Measurements from ENCODE around the gene LMO3. TPM values are rescaled to one million over a fixed set of nuclear protein-coding genes. Genes with fewer than 3 reads are reported as not detected.

The LMO3 gene
- total RNA-seq, 1 donor from 2014 or later = 0.69 TPM

DNA sequence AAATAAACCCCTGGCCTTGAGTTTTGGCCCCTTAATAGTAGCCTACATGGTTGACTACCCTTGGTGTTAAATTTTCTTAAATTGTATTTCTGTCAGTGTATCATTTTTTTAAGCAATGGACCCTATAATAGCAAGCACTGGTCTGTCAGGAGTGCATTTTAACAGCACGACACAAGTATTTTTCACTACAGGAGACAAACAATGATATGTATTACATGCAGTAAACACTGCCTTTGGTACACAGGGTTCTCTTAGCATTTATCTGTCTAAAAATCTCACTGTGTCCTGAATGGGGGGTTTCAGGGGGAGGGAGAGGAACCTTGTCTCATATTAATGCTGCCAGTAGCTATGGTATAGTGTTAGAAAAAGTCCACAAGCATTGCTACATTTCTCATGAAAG is 18.4 kb downstream of the LMO3 start:
- Mint-ChIP-seq H3K4me3 (no peak overlapping the region), H3K27me3 (ENCODE audit: low read depth) (peaks cover 9% of the 10 kb centered on the region)
- no peak for DNase-seq (ENCODE audit: low spot score in 2 of 2, unreplicated experiment in 2 of 2)

DNA sequence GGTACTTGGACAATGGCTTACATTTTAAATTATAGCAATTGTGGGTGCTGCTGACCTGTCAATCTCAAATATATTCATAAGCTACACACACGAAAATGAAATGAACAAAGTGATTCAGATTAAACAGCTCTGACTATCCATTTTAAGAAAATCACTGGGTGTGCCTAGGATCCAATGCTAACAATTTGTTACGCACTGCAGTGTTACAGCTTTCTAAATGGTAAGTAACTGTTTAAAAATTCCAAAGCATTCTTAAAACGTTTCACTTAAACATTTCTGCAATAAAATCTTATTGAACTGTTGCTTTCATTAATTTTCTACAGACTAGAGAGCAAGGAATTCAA is 18.9 kb downstream of the LMO3 start:
- H3K27ac Mint-ChIP-seq = no peak overlapping the region
- H3K4me1 Mint-ChIP-seq = no peaks in the 10 kb centered on the region
- no peaks in the 10 kb centered on the region for H3K36me3 Mint-ChIP-seq
- no peak for TF ChIP-seq CTCF (IDR thresholded peaks at IDR 0.05; ENCODE audit: unreplicated experiment)
- no peaks in the 10 kb centered on the region for H3K9me3 Mint-ChIP-seq
- peaks cover 9% of the 10 kb centered on the region for H3K27me3 Mint-ChIP-seq (ENCODE audit: low read depth)
- DNase-seq (ENCODE audit: low spot score in 2 of 2, unreplicated experiment in 2 of 2) = no peak
- no peak overlapping the region for H3K4me3 Mint-ChIP-seq

More for the DNA sequence above, 18.4 kb downstream of the LMO3 start:
- Mint-ChIP-seq H3K27ac (no peak overlapping the region), H3K4me1 (no peaks in the 10 kb centered on the region), H3K9me3 (no peaks in the 10 kb centered on the region), H3K36me3 (no peaks in the 10 kb centered on the region)
- no peak for TF ChIP-seq CTCF (IDR thresholded peaks at IDR 0.05; ENCODE audit: unreplicated experiment)

GRCh38 chr12:16586350-16587109 is 19.4 kb downstream of the LMO3 start:
- H3K27ac Mint-ChIP-seq = no peak overlapping the region
- no peaks in the 10 kb centered on the region for H3K9me3 Mint-ChIP-seq
- TF ChIP-seq CTCF (IDR thresholded peaks at IDR 0.05; ENCODE audit: unreplicated experiment) = no peak
- no peaks in the 10 kb centered on the region for H3K4me1 Mint-ChIP-seq
- no peak for DNase-seq (ENCODE audit: low spot score in 2 of 2, unreplicated experiment in 2 of 2)
- peaks cover 9% of the 10 kb centered on the region for H3K27me3 Mint-ChIP-seq (ENCODE audit: low read depth)
- H3K4me3 Mint-ChIP-seq = no peak overlapping the region
- no peaks in the 10 kb centered on the region for H3K36me3 Mint-ChIP-seq

DNA sequence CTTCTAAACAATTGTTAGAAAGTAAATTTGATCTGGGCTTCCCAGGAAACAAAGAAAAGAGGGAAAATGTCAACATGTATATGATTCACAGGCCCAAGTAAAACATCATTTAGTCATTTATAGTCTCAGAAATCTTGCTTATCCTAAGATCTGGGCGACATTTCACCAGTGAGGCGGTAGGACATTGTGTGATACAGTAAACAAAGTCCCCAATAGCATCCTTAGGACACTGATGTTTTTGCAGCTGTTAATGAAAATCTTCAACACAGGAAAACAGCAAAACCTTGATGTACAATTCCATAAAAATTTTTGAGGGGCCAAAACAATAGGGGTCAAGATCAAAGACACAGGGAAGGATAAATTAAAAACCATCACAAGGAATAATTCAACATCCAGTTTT is 20.2 kb downstream of the LMO3 start:
- no peaks in the 10 kb centered on the region for H3K9me3 Mint-ChIP-seq
- H3K4me3 Mint-ChIP-seq = no peak overlapping the region
- no peak for DNase-seq (ENCODE audit: low spot score in 2 of 2, unreplicated experiment in 2 of 2)
- no peak for TF ChIP-seq CTCF (IDR thresholded peaks at IDR 0.05; ENCODE audit: unreplicated experiment)
- no peak overlapping the region for H3K27ac Mint-ChIP-seq
- peaks cover 5% of the 10 kb centered on the region for H3K27me3 Mint-ChIP-seq (ENCODE audit: low read depth)
- no peaks in the 10 kb centered on the region for H3K36me3 Mint-ChIP-seq
- no peaks in the 10 kb centered on the region for H3K4me1 Mint-ChIP-seq

DNA sequence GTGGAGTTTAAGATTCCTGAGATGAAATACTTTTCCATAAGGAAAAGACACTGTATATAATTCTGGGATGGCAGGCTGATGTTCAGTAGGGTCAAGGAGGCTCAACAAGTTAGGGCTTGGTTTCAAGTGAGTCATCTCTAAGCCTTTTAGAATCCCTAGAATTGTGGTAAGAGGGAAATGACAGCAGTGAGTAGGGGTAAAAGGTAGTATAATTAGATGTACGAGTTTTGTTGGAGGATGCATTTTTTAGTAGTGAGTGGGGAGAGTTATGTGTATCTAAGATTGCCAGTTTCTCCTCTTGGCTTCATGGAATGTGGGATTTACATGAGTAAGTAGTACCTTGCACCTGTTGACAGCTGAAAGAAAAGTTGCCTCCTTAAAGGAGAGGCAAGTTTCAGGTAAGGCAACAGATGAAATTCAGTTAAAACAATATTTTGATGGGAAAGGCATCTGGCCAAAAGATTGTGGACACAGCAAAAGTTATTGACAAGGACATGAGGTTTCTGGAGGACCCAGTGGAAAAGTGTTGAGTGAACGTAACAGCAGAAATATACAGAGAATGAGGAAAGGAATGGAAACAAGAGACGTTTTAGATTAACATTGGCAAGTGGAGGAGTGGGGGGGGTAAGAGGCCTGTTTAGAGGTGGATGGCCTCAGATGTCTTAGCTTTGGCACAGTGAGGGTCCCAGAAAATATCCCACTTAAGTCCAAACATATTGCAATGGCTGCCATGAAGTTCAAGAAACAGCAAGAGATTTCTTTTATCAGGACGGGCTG is 21.8 kb downstream of the LMO3 start:
- DNase-seq (ENCODE audit: low spot score in 2 of 2, unreplicated experiment in 2 of 2) = no peak
- Mint-ChIP-seq H3K27me3 (ENCODE audit: low read depth) (peaks cover 5% of the 10 kb centered on the region), H3K27ac (no peak overlapping the region), H3K4me1 (no peaks in the 10 kb centered on the region), H3K36me3 (no peaks in the 10 kb centered on the region), H3K4me3 (no peak overlapping the region), H3K9me3 (no peaks in the 10 kb centered on the region)
- TF ChIP-seq CTCF (IDR thresholded peaks at IDR 0.05; ENCODE audit: unreplicated experiment) = no peak

Measured in mesothelial cell of epicardium (in vitro differentiated cells).